CMK (cell line): ENCODE measurements around the gene TMC7.
"Not testable (repeated sequence)": the region's sequence is repeated elsewhere in the genome, so short reads cannot be mapped to it uniquely, and the experiment has no call there.

ENCODE experiments used
- DNase-seq: peaks from one replicate; pipeline ENCODE4 v3.0.0-alpha.2; 2010; ENCODE audit warnings: low read depth

The TMC7 gene

DNA sequence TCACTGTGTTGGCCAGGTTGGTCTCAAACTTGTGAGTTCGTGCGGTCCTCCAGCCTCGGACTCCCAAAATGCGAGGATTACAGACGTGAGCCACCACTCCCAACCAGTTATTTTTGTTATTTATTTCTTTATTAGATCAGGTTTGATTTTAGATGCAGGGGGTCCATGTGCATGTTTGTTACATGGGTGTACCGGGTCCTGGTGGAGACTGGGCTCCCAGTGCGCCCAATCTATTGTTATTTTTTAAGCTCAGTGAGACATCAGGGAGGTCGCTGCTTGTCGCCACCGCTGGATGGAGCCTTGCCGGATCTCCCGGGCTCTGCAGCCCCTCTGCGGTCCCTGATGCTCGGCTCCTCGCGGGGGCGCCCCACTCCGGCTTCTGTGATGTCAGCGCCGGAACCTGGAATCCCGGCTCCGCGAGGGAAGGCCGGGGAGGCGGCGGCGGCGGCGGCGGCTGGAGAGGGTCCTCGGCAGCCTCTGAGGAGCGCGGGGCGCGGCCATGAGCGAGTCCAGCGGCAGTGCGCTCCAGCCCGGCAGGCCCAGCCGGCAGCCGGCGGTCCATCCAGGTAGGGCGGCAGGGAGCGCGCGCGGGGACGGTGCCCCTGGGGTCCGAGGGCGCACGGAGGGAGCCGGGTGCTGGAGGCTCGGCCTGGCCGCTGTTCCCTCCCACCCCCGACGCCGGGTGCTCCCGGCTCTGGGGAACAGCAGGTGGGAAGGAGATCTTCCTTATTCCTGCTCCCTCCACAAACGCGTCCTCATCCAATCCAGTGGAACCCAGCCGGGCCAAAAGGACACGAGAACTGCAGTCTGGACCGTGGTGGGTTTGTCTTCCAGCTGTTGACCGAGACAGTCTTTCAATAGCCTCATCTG lies at the start of gene TMC7:
TMC7 (plus strand) TSS at position 370 of the 870 bp plus-strand sequence; CDS start at position 500, 130 bp downstream.
- DNase-seq, result no peak

DNA sequence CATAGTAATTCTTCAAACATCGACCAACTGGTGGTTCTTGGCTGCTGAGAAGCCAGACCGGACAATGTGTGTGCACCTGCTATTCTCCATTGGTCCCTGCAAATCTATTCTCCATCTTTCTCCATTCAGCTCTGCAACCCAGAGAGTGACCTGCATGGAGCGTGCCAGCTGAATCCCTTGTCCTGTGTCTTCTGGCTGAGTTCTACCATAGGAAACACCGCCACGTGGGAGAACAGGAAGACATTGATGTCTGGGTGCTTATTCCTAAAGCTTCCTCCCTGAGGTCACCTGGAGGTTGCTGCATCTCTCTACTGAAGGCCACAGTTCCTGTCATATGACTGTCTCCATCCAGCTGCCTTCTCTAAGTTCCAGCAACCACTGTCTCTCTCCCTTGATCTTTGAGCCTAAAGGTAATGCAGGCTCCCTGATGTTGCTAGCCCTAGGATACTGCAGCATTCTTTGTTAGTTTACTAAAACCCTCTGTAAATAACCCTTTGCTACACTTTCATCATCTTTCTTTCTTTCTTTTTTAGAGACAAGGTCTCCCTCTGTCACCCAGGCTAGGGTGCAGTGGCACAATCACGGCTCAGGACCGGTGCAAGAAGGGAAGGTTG lies 46.9 kb upstream of the TMC7 start:
- no peak for DNase-seq

DNA sequence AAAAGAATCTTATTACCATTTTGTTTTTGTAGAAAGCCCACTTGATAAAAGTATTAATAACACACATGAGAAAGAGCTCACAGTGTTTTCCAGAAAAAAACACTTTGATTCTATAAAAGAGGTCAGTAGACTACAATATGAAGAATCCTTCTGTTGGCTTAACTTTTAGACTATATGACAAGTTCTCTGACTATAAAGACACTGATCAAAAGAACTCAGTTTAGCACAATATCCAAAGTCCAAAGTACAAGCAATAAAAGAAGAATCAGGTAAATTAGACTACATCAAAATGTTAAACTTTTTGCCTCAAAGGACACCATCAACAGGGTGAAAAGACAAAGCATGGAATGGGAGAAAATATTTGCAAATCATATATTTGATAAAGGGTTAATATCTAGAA lies 46.3 kb upstream of the TMC7 start:
- DNase-seq, result no peak

DNA sequence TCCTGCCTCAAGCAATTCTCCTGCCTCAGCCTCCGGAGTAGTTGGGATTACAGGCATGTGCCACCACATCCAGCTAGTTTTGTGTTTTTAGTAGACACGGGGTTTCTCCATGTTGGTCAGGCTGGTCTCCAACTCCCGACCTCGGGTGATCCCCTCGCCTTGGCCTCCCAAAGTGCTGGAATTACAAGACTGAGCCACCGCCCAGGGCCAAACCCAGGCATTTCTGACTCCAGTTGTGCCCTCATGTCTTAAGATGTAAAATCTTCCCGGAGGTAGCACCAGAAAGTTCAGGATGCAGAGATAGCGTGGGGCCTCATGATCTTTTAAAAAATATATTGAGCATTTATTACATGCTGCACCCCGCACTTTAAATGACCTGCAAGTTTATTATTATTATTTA lies 44.7 kb upstream of the TMC7 start:
- no peak for DNase-seq

DNA sequence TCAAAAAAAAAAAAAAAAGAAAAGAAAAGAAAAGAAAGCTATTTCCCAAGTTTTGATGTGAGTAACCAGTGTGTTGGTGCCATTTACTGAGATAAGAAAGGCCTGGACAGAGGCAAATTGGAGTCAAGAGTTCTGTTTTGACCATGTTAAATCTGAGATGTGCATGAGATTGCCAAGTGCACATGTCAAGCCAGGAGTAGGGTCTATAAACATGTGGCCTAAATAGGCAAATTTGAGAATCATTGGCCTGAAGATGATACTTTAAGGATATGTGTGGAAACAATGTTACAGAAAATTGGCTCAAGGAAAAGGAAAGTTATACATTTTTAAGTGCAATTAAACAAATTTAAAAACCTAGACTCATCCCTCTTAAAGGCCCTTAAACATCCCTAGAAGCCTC lies 42.3 kb upstream of the TMC7 start:
- no peak for DNase-seq

DNA sequence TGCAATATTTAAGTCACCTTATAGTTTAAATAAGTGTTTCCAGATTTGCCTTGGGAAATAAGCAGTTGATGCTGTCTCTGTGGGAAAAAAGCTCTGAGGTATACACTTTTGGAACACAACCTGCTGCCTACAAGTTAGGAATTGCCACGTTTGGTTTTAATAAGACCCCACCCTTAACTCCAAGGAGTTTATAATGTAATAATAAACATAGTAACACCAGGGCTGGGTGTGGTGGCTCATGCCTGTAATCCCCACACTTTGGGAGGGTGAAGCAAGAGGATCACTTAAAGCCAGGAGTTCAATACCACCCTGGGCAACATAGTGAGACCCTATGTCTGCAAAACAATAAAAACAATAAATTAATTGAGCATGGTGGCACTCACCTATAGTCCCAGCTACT lies 41.7 kb upstream of the TMC7 start:
- no peak for DNase-seq

DNA sequence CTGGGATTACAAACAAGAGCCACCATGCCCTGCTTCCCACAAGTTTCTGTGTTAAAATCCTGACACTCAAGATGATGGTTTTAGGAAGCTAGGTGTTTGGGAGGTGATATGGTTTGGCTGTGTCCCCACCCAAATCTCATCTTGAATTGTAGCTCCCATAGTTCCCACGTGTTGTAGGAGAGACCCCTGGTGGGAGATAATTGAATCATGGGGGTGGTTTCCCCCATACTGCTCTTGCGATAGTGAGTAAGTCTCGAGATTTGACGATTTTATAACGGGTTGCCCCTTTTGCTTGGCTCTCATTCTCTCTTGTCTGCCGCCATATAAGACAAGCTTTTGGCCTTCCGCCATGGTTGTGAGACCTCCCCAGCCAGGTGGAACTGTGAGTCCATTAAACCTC lies 40.3 kb upstream of the TMC7 start:
- no peak for DNase-seq

DNA sequence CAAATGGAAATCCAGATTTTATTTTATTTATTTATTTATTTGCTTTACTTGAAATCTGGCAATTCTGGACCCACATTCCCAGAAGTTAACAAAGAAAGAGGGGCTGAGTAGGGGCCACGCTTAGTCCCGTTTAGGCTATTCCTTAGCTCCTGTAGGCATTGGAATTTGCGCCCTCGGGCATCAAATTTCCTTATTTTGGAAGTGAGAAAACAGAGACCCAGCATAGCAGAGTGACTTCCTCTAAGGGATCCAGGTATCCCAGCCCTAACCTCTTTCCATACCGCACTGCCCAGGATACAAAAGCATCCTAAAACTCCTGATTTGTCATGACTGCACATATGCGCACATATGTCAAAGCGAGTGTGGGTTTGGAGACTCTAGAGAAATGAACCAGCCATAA lies 38.5 kb upstream of the TMC7 start:
- no peak for DNase-seq

DNA sequence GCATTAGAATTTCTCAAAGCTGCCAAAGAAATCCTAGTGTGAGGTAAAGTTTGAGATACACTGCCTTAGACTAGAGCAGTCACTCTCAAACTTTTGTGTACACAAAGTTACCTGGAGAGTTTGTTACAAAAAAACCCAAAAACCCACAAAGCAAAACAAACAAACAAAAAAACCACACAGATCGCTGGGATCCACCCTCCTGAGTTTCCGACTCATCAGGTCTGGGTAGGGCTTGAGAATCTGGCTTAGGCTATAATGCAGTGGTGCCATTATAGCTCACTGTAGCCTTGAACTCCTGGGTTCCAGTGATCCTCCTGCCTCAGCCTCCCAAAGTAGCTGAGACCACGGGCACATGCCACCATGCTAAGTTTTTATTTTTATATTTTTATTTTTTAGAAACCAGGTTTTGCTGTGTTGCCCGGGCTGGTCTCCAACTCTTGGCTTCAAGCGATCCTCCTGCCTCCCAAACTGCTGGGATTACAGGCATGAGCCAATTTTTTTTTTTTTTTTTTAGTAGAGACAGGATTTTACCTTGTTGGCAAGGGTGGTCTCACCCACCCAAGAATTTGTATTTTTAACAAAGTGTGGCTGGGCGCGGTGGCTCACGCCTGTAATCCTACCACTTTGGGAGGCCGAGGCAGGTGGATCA lies 35.2 kb upstream of the TMC7 start:
- DNase-seq, result no peak

DNA sequence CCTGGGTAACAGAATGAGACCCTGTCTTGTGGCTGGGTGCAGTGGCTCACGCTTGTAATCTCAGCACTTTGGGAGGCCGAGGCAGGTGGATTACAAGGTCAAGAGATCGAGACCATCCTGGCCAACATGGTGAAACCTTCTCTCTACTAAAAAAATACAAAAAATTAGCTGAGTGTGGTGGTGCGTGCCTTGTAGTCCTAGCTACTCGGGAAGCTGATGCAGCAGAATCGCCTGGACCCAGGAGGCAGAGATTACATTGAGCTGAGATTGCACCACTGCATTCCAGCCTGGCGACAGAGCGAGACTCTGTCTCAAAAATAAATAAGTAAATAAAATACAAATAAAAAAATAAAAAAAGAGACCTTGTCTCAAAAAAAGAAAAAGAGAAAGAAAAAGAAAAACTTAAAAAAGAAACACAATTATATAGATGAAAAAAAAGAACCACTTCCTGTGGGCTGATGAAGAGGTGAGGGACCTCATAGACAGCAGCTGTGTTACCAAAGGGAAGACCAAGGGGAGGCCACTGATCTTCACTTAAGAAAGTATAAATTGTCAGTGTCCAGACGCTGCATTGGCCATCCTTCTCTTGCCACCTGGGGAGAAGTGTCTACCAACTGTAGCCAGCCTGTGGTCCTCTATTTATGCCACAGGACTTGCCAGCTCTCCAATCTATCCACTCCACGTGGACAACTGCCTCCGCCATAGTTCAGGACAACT lies 33.1 kb upstream of the TMC7 start:
- no peak for DNase-seq

DNA sequence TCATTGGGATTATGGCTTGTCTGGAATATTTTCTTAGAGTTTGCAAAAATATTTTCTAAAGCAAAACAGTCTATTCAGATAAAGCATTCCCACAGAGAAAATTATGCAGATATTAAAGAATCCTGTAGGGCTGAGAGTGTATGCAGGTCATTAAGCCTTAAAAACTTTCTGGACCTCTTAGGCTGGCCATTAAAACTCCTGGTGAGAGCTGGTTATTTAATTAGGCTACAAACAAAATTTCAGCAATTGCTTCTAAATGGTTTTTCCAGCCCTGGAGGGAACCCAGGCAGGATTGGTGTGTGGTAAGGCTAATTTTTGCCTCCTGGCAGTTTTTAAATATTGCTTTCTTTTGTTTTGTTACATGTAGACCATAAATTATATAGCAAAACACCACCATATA lies 30.2 kb upstream of the TMC7 start:
- no peak for DNase-seq

DNA sequence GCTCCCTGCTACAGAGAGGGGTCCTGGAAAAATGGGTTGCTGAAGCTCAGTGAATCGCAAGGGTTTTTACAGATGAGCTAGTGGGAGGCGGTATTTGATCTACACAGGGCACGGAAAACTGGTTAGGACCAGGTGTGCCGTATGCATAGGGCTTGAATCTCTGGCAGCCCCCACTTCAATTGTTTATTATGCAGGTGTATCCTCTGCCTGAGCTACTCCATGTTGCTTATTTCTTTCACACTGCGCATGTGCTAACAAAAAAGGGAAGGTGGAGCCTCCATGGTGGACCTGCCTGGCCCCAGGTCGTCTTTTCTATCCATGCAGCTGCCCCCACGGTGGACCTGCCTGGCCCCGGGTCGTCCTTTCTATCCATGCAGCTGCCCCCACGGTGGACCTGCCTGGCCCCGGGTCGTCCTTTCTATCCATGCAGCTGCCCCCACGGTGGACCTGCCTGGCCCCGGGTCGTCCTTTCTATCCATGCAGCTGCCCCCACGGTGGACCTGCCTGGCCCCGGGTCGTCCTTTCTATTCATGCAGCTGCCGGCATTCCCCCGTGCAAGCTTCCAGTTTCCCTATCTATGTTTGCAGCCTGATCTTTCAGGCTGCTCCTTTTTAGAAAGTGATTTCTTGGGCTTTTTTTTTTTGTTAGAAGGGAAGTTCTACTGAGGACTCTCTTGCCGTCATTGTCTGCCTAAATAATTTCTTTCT lies 27.7 kb upstream of the TMC7 start:
- not testable (repeated sequence) for DNase-seq

DNA sequence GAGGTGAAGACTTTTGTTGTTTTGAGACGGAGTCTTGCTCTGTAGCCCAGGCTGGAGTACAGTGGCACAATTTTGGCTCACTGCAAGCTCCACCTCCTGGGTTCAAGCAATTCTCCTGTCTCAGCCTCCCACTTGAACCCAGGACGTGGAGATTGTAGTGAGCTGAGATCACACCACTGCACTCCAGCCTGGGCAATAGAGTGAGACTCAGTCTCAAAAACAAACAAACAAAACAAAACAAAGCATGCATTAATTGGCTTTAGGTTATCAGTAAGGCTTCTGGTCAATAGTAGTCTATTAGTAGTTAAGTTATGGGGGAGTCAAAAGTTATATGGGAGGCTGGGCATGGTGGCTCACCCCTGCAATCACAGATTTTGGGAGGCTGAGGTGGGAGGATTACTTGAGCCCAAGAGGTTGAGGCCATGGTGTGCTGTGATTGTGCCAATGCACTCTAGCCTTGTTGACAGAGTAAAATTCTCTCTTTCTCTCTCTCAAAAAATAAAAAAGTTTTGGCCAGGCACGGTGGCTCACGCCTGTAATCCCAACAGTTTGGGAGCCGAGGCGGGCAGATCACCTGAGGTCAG lies 27.0 kb upstream of the TMC7 start:
- DNase-seq, result not testable (repeated sequence)

DNA sequence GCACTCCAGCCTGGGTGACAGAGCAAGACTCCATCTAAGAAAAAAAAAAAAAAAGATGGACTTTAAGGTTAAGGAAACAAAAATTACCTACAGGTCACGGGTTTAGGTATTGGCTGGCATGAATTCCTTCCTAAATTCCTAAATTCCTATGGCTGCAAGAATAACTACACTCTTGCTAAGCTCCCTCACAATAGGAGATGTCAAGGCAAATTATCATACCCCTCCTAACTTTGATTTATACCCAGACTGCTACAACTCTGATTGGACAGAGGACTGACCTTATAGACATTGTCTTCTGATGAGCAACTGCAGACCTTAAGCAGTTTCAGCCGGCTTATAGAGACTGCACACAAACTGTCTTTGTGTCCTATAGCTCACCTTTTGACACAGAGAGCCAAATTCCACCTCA lies 25.1 kb upstream of the TMC7 start:
- no peak for DNase-seq

DNA sequence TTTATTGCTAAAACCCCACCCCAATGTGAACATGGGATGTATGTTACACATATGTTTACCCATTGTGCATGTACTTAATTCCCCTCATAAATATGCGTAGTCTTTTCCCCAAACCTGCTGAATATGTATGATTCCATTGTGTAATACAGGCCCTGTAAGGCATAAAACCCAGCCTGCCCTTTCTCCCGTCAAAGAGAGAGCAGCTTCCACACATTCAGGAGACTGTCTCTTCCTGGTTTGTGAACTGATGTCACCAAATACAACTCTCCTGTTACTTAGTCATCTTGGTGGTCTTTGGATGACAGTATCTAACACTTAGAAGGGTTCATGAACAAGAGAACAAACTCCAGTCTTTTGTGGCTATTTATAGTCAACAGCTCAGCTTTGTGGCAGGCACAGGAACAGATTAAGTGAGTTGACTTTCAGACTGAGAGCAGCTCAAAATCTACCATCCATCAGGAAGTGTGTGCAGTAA lies 24.7 kb upstream of the TMC7 start:
- DNase-seq, result no peak

DNA sequence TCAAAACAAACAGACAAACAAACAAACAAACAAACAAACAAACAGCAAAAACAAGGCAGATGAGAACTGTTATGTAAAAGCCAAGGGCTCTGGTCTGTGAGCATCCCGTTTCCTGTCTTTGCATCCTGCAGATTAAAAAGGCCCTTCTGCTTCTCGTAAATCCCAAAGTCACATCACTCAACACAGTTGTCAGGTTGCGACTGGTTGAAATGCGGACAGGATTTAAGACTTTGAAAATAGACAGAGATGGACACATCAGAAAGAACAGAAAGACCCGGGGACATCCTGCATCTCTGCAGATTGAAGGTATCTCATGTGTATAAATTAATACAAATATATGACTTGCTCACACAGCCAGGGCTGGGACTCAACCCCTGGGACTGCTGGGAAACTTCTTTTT lies 18.2 kb upstream of the TMC7 start:
- DNase-seq, result no peak

DNA sequence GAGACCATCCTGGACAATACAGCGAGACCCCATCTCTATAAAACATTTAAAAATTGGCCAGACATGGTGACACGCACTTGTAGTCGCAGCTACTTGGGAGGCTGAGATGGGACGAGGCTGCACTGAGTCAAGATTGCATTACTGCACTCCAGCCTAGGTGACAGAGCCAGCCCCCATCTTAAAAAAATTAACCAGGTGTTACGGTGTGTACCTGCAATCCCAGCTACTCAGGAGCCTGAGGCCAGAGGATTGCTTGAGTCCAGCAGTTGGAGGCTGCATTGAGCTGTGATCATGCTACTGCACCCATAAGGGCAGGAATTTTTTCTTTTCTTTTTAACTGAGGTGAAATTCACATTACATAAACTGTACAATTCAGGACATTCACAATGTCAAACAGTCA lies 16.9 kb upstream of the TMC7 start:
- DNase-seq, result no peak

DNA sequence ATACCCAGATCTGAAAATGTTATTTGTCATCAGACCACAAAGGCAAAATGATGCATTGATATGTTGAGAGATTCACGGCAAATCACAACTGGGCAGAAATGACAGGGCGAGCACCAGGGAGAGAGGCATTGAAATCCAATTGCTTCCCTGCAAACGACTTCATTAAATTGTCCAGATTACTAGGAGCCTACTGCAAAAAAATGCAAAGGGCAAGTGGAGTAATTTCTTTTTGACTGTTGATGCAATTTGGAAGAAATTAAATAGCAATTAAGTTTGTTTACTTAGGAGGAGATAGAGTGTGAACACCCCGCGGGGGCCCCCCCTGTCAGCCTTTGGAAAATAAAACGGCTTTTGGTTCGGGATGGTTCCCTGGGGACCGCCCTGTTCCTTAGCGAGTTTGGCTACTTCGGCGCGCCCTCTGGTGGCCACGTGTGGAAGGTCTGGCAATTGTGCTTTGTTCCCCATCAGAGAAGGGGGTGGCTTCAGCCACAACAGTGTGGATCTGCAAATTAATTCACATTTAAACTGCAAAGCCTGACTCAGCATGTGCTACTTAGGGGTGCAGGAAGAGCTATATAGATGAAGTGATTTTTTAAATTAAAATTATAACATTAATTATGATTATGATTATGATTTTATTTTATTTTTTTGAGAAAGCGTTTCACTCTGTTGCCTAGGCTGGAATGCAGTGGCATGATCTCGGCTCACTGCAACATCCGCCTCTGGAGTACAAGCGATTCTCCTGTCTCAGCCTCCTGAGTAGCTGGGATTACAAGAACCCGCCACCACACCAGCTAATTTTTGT lies 14.5 kb upstream of the TMC7 start:
- DNase-seq, result peak; percentile 20

DNA sequence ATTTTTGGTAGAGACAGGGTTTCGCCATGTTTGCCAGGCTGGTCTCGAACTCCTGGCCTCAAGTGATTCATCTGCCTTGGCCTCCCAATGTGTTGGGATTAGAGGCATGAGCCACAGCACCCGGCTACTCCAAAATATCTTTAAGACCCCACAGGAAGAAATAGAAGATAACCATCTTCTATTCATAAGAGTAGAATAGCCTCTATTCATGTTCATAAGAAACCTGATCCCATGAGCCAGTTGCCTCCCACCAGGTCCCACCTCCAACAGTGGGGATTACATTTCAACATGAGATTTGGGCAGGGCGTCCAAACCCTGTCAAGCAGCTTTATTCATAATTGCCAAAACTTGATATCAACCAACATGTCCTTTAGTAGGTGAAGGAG lies 13.9 kb upstream of the TMC7 start:
- no peak for DNase-seq

DNA sequence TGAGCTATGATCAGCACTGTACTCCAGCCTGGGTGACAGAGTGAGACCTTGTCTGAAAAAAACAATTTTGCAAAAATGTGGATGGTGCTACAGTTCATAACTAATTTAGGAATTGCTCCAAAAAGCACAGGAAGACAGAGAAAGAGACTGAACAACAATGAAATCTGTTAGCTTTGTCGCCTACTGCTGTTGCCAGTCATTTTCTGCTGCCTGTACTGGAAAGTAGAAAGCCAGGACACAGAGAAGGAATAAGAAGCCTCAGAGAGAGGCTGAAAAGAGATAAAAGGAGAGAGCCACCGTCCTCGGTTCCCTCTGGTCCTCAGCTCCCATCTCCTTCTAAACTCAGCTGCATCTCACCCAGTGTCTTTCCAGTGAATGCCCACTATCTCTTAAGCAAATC lies 8.6 kb upstream of the TMC7 start:
- no peak for DNase-seq

DNA sequence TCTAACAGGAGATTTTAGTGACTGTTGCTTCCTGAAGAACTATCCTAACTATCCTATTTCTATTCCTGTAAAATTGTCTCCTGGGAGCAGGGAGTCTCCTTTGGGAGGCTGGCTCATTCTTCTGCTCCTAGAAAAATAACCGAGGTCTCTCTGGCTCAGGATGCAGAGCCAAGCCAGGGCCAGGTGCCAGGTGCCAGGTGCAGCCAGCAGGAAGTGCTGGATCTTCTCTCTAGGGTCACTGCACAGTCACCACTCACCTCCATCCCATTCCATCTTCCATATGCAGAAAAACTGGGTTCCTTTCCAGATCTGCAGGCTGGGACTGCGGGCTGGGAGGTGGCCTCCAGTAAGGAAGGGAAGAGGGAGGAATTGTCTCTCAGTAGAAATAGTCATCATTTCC lies 3.8 kb upstream of the TMC7 start:
- no peak for DNase-seq
